Loucy (cell line): Measurements from ENCODE around the gene SLC35G6.

Experiments used
- CTCF ChIP-seq: fragments of 200-600 bp; sonication (generic); conservative IDR thresholded peaks from 2 replicates; pipeline ENCODE4 v1.5.1; 2014; ENCODE audit warnings: mild to moderate bottlenecking, antibody characterized with exemption, low read length
- EZH2phosphoT487 ChIP-seq: fragments of 200-600 bp; IDR thresholded peaks from 2 replicates; pipeline ENCODE4 v1.6.1; 2018; ENCODE audit warnings: antibody characterized with exemption, mild to moderate bottlenecking, moderate library complexity, borderline replicate concordance

- TF ChIP-seq CTCF (no peak), EZH2phosphoT487 (no peak)
Observed at GRCh38 chr17:7477392-7478275, 3.6 kb upstream of the SLC35G6 start.
